ENCODE results near the gene RNF144B.

- TF ChIP-seq, protein P1, sequence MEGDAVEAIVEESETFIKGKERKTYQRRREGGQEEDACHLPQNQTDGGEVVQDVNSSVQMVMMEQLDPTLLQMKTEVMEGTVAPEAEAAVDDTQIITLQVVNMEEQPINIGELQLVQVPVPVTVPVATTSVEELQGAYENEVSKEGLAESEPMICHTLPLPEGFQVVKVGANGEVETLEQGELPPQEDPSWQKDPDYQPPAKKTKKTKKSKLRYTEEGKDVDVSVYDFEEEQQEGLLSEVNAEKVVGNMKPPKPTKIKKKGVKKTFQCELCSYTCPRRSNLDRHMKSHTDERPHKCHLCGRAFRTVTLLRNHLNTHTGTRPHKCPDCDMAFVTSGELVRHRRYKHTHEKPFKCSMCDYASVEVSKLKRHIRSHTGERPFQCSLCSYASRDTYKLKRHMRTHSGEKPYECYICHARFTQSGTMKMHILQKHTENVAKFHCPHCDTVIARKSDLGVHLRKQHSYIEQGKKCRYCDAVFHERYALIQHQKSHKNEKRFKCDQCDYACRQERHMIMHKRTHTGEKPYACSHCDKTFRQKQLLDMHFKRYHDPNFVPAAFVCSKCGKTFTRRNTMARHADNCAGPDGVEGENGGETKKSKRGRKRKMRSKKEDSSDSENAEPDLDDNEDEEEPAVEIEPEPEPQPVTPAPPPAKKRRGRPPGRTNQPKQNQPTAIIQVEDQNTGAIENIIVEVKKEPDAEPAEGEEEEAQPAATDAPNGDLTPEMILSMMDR (IDR thresholded peaks at IDR 0.05 in 2 of 3, conservative IDR thresholded peaks at IDR 0.05 in 1 of 3; ENCODE audit: insufficient read depth in 2 of 3, low read depth in 1 of 3, low read length in 3 of 3): no peak
- no peak for TF ChIP-seq ZBTB8A (IDR thresholded peaks at IDR 0.05; ENCODE audit: partially characterized antibody)
- no peak for TF ChIP-seq YY1 (IDR thresholded peaks at IDR 0.05; ENCODE audit: borderline replicate concordance in 1 of 3, control insufficient read depth in 1 of 3, extremely low read depth in 1 of 3, insufficient read depth in 3 of 3, insufficient read length in 1 of 3, insufficient replicate concordance in 2 of 3, low read depth in 1 of 3, low read length in 2 of 3)
- TF ChIP-seq EZH2 (IDR thresholded peaks at IDR 0.05; ENCODE audit: borderline replicate concordance, low read depth, low read length): no peak
- TF ChIP-seq TBP (optimal IDR thresholded peaks at IDR 0.05; ENCODE audit: low read depth, low read length): no peak
- TF ChIP-seq, protein P2, sequence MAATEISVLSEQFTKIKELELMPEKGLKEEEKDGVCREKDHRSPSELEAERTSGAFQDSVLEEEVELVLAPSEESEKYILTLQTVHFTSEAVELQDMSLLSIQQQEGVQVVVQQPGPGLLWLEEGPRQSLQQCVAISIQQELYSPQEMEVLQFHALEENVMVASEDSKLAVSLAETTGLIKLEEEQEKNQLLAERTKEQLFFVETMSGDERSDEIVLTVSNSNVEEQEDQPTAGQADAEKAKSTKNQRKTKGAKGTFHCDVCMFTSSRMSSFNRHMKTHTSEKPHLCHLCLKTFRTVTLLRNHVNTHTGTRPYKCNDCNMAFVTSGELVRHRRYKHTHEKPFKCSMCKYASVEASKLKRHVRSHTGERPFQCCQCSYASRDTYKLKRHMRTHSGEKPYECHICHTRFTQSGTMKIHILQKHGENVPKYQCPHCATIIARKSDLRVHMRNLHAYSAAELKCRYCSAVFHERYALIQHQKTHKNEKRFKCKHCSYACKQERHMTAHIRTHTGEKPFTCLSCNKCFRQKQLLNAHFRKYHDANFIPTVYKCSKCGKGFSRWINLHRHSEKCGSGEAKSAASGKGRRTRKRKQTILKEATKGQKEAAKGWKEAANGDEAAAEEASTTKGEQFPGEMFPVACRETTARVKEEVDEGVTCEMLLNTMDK (IDR thresholded peaks at IDR 0.05; ENCODE audit: borderline replicate concordance, insufficient read depth, low read depth, low read length, poor library complexity, severe bottlenecking): no peak
- no peak for TF ChIP-seq MCM5 (IDR thresholded peaks at IDR 0.05; ENCODE audit: low read depth)
- TF ChIP-seq TAL1 (IDR thresholded peaks at IDR 0.05): no peak
- TF ChIP-seq POLR2A (conservative IDR thresholded peaks at IDR 0.05): no peak
- no peak for TF ChIP-seq FOXA3 (CRISPR knock-in tag; conservative IDR thresholded peaks at IDR 0.05 in 1 of 2, IDR thresholded peaks at IDR 0.05 in 1 of 2)
These were observed 38.1 kb downstream of the RNF144B start for GRCh38 chr6:18425218-18425617.

Data from K562 (cell line).